GM12878 (cell line): ENCODE measurements around the gene SLC15A4. TPM values are rescaled to one million over a fixed set of nuclear protein-coding genes. Genes with fewer than 3 reads are reported as not detected.

Experiments used
- BRCA1 ChIP-seq: IDR thresholded peaks from 2 replicates; pipeline ENCODE4 v1.6.1; 2011; ENCODE audit warnings: low read depth, low read length, improper control_type of control experiment
- ETV6 ChIP-seq, 2 experiments: fragments of 450-650 bp in 1 of 2; IDR thresholded peaks in 1 of 2; conservative IDR thresholded peaks in 1 of 2; 2 replicates each; pipeline ENCODE4 v1.6.1; 2014; ENCODE audit warnings: antibody characterized with exemption in 1 of 2, borderline replicate concordance in 1 of 2, low read depth in 1 of 2, mild to moderate bottlenecking in 1 of 2, moderate library complexity in 1 of 2
- FOXK2 ChIP-seq: fragments of 450-650 bp; IDR thresholded peaks from 2 replicates; pipeline ENCODE4 v1.6.1; 2017; ENCODE audit warnings: mild to moderate bottlenecking, moderate library complexity
- HDAC6 ChIP-seq: fragments of 200-600 bp; sonication (generic); IDR thresholded peaks from one replicate; pipeline ENCODE4 v1.8.0; 2017; ENCODE audit warnings: antibody characterized with exemption; ENCODE audit not compliant: unreplicated experiment
- YBX1 ChIP-seq: fragments of 450-650 bp; IDR thresholded peaks from 2 replicates; pipeline ENCODE4 v1.6.1; 2016; ENCODE audit warnings: antibody characterized with exemption
- polyA plus RNA-seq, 11 experiments: library from polyadenylated mRNA; depleted of rRNA in 4 of 11; unstranded in 6 of 11; stranded (reverse) in 5 of 11; fragments of >200 nt; fragmentation: Nextera tagmentation in 4 of 11; fragmentation: Illumina TruSeq in 1 of 11; extraction: Ambion mirVana in 4 of 11; extraction: Trizol in 1 of 11; gene quantifications; 1 replicate in 1 of 11; 2 replicates in 10 of 11; pipeline versions ENCODE4 v1.2.1 to v1.2.3, GENCODE V29; 2011 to 2016; ENCODE audit warnings: inconsistent platforms in 2 of 11, missing spikeins in 2 of 11, low read depth in 1 of 11
- total RNA-seq, 4 experiments: library from RNA; depleted of rRNA in 3 of 4; stranded (reverse); fragments of >200 nt in 3 of 4; fragmentation: Illumina TruSeq in 1 of 4; extraction: Trizol in 1 of 4; gene quantifications; 2 replicates each; pipeline versions ENCODE4 v1.2.1 to v1.2.3, GENCODE V29; 2013 to 2021
- TF ChIP-seq, protein P1 (sequence below): IDR thresholded peaks from 2 replicates; pipeline ENCODE4 v1.6.1; 2012; ENCODE audit warnings: improper control_type of control experiment, low read depth, low read length; ENCODE audit not compliant: insufficient replicate concordance

Gene SLC15A4
- total and polyA plus RNA-seq, 10 of the 15 experiments (the other 5 are each of a cell fraction or from before 2014, with no cell fraction given): 12.7 to 257 (median 36.6) TPM

DNA sequence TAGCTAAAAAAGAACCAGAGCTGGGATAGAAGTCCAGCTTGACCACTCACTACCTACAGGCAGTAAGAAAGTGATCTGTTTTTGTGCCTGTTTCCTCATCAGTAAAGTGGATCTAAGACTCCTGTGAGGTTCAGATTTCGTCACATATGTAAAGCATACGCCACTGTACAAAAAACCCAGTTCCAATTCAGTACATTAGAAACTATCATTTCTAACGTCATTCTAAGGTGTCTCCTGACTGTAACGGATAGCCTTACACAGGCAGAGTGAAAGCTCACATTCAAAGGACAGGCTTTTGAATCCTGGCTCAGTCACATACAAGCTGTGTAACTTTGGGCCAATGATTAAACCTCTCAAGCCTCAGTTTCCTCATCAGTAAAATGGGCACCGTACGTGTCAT is 3.5 kb downstream of the SLC15A4 start (continued):
- TF ChIP-seq, protein P1, sequence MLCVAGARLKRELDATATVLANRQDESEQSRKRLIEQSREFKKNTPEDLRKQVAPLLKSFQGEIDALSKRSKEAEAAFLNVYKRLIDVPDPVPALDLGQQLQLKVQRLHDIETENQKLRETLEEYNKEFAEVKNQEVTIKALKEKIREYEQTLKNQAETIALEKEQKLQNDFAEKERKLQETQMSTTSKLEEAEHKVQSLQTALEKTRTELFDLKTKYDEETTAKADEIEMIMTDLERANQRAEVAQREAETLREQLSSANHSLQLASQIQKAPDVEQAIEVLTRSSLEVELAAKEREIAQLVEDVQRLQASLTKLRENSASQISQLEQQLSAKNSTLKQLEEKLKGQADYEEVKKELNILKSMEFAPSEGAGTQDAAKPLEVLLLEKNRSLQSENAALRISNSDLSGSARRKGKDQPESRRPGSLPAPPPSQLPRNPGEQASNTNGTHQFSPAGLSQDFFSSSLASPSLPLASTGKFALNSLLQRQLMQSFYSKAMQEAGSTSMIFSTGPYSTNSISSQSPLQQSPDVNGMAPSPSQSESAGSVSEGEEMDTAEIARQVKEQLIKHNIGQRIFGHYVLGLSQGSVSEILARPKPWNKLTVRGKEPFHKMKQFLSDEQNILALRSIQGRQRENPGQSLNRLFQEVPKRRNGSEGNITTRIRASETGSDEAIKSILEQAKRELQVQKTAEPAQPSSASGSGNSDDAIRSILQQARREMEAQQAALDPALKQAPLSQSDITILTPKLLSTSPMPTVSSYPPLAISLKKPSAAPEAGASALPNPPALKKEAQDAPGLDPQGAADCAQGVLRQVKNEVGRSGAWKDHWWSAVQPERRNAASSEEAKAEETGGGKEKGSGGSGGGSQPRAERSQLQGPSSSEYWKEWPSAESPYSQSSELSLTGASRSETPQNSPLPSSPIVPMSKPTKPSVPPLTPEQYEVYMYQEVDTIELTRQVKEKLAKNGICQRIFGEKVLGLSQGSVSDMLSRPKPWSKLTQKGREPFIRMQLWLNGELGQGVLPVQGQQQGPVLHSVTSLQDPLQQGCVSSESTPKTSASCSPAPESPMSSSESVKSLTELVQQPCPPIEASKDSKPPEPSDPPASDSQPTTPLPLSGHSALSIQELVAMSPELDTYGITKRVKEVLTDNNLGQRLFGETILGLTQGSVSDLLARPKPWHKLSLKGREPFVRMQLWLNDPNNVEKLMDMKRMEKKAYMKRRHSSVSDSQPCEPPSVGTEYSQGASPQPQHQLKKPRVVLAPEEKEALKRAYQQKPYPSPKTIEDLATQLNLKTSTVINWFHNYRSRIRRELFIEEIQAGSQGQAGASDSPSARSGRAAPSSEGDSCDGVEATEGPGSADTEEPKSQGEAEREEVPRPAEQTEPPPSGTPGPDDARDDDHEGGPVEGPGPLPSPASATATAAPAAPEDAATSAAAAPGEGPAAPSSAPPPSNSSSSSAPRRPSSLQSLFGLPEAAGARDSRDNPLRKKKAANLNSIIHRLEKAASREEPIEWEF: no peak
- no peak for TF ChIP-seq ETV6 (conservative IDR thresholded peaks at IDR 0.05 in 1 of 2, IDR thresholded peaks at IDR 0.05 in 1 of 2; ENCODE audit: borderline replicate concordance in 1 of 2, low read depth in 1 of 2)
- TF ChIP-seq FOXK2: no peak
- no peak for TF ChIP-seq YBX1
- TF ChIP-seq BRCA1: no peak
- no peak for TF ChIP-seq HDAC6
